Lower lobe of right lung (tissue), 2 donors: ENCODE data around the gene SP3. TPM values are rescaled to one million over a fixed set of nuclear protein-coding genes. Genes with fewer than 3 reads are reported as not detected.

Source experiments
- ATAC-seq, 2 donors: fragments of 200-7000 bp; cut with Tn5 transposase; one replicate each; pipeline ENCODE4 v1.9.1; 2020 to 2022; ENCODE audit warnings: mild to moderate bottlenecking in 2 of 2, moderate library complexity in 2 of 2
- DNase-seq: peaks from one replicate; pipeline ENCODE4 v3.0.0-alpha.2; 2020
- H3K27ac ChIP-seq: fragments of 200-600 bp; one replicate; pipeline ENCODE4 v1.8.0; 2022
- H3K27me3 ChIP-seq: fragments of 200-600 bp; one replicate; pipeline ENCODE4 v1.8.0; 2022; ENCODE audit warnings: low read depth
- H3K36me3 ChIP-seq: fragments of 200-600 bp; one replicate; pipeline ENCODE4 v1.8.0; 2022; ENCODE audit warnings: mild to moderate bottlenecking
- H3K4me1 ChIP-seq: fragments of 200-600 bp; one replicate; pipeline ENCODE4 v1.8.0; 2022
- H3K4me3 ChIP-seq: fragments of 200-600 bp; one replicate; pipeline ENCODE4 v1.8.0; 2022; ENCODE audit warnings: mild to moderate bottlenecking
- H3K9me3 ChIP-seq: fragments of 200-600 bp; one replicate; pipeline ENCODE4 v1.8.0; 2022
- CTCF ChIP-seq: fragments of 200-600 bp; IDR thresholded peaks from one replicate; pipeline ENCODE4 v1.8.0; 2022; ENCODE audit warnings: antibody characterized with exemption, mild to moderate bottlenecking
- intact Hi-C: fragments of 100-400 bp; cut with DNase I; formaldehyde crosslinking; loops from one replicate; pipeline ENCODE4 v1.11.0; 2022
- total RNA-seq: library from RNA; stranded (reverse); fragmentation: NEBNext Ultra II Directional; extraction: Animal tissue kit (Norgen Biotek cat#: 25700); gene quantifications from one replicate; pipeline ENCODE4 v1.2.1, GENCODE V29; 2021
- donor health status: DM: no; HTN: yes; CAD: no; lungs with severe emphysema.

The SP3 gene
- total RNA-seq, 1 donor from 2014 or later, result 77.0 TPM

GRCh38 chr2:173982918-173983317, 17.7 kb upstream of the SP3 start:
- Histone ChIP-seq H3K9me3 (no peaks in the 10 kb centered on the region), H3K27ac (no peak overlapping the region), H3K27me3 (no peaks in the 10 kb centered on the region), H3K4me1 (peaks cover 20% of the 10 kb centered on the region), H3K4me3 (no peak overlapping the region), H3K36me3 (no peaks in the 10 kb centered on the region)
- intact Hi-C loops, result no loop called here
- DNase-seq, result no peak
- TF ChIP-seq CTCF, result no peak
- ATAC-seq, result no peak

- Histone ChIP-seq H3K36me3 (no peaks in the 10 kb centered on the region), H3K4me1 (peaks cover 19% of the 10 kb centered on the region)
- intact Hi-C loops, result no loop called here
Measured at GRCh38 chr2:173982182-173982714, 17.1 kb upstream of the SP3 start.

GRCh38 chr2:173981520-173981919, 16.3 kb upstream of the SP3 start:
- DNase-seq, result no peak

More at GRCh38 chr2:173982182-173982714, 17.1 kb upstream of the SP3 start:
- no peak overlapping the region for H3K4me3 ChIP-seq
- no peak for TF ChIP-seq CTCF
- DNase-seq, result no peak
- ATAC-seq, result no peak
- H3K27ac ChIP-seq, result no peak overlapping the region
- no peaks in the 10 kb centered on the region for H3K27me3 ChIP-seq
- no peaks in the 10 kb centered on the region for H3K9me3 ChIP-seq

GRCh38 chr2:173979751-173980351, 14.7 kb upstream of the SP3 start:
- no peak for TF ChIP-seq CTCF
- intact Hi-C loops, result no loop called here
- Histone ChIP-seq H3K36me3 (no peaks in the 10 kb centered on the region), H3K9me3 (no peaks in the 10 kb centered on the region), H3K27ac (no peak overlapping the region), H3K4me3 (no peak overlapping the region), H3K27me3 (no peaks in the 10 kb centered on the region), H3K4me1 (no peaks in the 10 kb centered on the region)
- DNase-seq (no peak), ATAC-seq (no peak)

More at GRCh38 chr2:173981520-173981919, 16.3 kb upstream of the SP3 start:
- Histone ChIP-seq H3K9me3 (no peaks in the 10 kb centered on the region), H3K27me3 (no peaks in the 10 kb centered on the region), H3K27ac (no peak overlapping the region), H3K4me3 (no peak overlapping the region), H3K36me3 (no peaks in the 10 kb centered on the region), H3K4me1 (peaks cover 13% of the 10 kb centered on the region)
- intact Hi-C loops, result no loop called here
- TF ChIP-seq CTCF, result no peak
- ATAC-seq, result no peak

- Histone ChIP-seq H3K27ac (no peak overlapping the region), H3K36me3 (no peaks in the 10 kb centered on the region), H3K4me3 (no peak overlapping the region), H3K9me3 (no peaks in the 10 kb centered on the region), H3K4me1 (no peaks in the 10 kb centered on the region), H3K27me3 (no peaks in the 10 kb centered on the region)
- intact Hi-C loops, result no loop called here
- DNase-seq (no peak), ATAC-seq (no peak)
- TF ChIP-seq CTCF, result no peak
Measured at GRCh38 chr2:173978447-173978846, 13.3 kb upstream of the SP3 start.
